Fibroblast of villous mesenchyme (primary cell): ENCODE measurements around the gene CDH13. TPM values are rescaled to one million over a fixed set of nuclear protein-coding genes. Genes with fewer than 3 reads are reported as not detected.
A peak's percentile ranks its signal among the peaks of the same experiment; 100 is the strongest.

ENCODE experiments used
- DNase-seq: peaks from one replicate; pipeline ENCODE4 v3.0.0-alpha.2; 2010; ENCODE audit warnings: low read depth
- H3K4me3 ChIP-seq: 2 replicates; pipeline ENCODE4 v1.5.1; 2011; ENCODE audit warnings: low read depth, mild to moderate bottlenecking, low read length
- CTCF ChIP-seq: IDR thresholded peaks from 2 replicates; pipeline ENCODE4 v1.5.1; 2012; ENCODE audit warnings: low read depth, mild to moderate bottlenecking, low read length; ENCODE audit not compliant: insufficient read depth
- total RNA-seq: library from RNA; depleted of rRNA; stranded (reverse); fragments of >200 nt; gene quantifications from 2 replicates; pipeline ENCODE4 v1.2.3, GENCODE V29; 2012

CDH13 gene
- total RNA-seq, 1 donor: 47.5 TPM

- no peak for DNase-seq
- TF ChIP-seq CTCF: no peak
- H3K4me3 ChIP-seq: no peak overlapping the region
Measured at GRCh38 chr16:82947698-82948097, 320.9 kb downstream of the CDH13 start.

DNA sequence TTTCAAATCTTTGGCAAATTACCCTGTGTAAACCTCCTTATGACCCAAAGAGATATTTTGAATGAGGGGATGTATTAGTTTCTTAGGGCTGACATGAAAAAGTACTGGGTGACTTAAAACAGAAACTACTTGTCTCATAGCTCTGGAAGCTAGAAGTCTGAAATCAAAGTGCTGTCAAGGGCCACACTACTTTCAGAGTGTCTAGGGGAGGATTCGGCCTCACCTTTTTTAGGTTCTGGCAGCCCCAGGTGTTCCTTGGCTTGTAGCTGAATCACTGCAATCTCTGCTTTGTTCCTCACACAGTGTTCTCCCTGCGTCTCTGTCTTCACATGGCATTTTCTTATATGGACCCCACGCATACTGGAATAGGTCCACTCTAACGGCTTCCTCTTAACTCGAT, 322.2 kb downstream of the CDH13 start:
- TF ChIP-seq CTCF: no peak
- no peak overlapping the region for H3K4me3 ChIP-seq
- no peak for DNase-seq

GRCh38 chr16:82953517-82953916, 326.7 kb downstream of the CDH13 start:
- no peak for DNase-seq
- no peak overlapping the region for H3K4me3 ChIP-seq
- TF ChIP-seq CTCF: no peak

- H3K4me3 ChIP-seq: no peak overlapping the region
- peak; percentile 39 for DNase-seq
- no peak for TF ChIP-seq CTCF
Measured at GRCh38 chr16:82954224-82954929, 327.6 kb downstream of the CDH13 start.

GRCh38 chr16:82955741-82956348, 329.1 kb downstream of the CDH13 start:
- H3K4me3 ChIP-seq: no peak overlapping the region
- DNase-seq: no peak
- no peak for TF ChIP-seq CTCF

DNA sequence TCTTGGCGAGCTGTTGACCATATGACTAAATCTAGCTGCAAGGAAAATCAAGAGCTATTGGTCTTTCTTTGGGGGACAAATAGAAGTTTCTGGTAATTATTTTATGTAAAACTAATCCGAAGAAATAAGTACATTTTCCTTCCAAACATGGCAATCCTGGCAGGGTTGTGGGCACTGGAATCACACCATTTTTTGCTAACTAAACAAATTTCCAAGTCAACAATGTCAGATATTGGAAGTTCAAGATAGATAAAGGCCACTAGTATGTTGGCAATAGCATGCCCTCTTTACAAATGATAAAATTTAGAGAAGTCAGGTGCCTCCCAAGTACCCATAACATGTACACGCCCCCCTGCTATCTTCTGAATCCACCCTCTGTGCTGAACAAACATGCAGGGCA, 330.4 kb downstream of the CDH13 start:
- DNase-seq: no peak
- no peak overlapping the region for H3K4me3 ChIP-seq
- TF ChIP-seq CTCF: no peak
